Measurements from ENCODE around the gene TMEM74B. TPM values are rescaled to one million over a fixed set of nuclear protein-coding genes. Genes with fewer than 3 reads are reported as not detected.
"Not testable (repeated sequence)": the region's sequence is repeated elsewhere in the genome, so short reads cannot be mapped to it uniquely, and the experiment has no call there.

The TMEM74B gene
- total and polyA plus RNA-seq, 4 donors: 0.14 to 3.4 (median 0.59) TPM

GRCh38 chr20:1225263-1225782 lies 40.5 kb upstream of the TMEM74B start (continued):
- no peak for TF ChIP-seq HNF4A (conservative IDR thresholded peaks at IDR 0.05)
- TF ChIP-seq, protein P1, sequence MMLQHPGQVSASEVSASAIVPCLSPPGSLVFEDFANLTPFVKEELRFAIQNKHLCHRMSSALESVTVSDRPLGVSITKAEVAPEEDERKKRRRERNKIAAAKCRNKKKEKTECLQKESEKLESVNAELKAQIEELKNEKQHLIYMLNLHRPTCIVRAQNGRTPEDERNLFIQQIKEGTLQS (IDR thresholded peaks at IDR 0.05): no peak
- TF ChIP-seq RXRA (IDR thresholded peaks at IDR 0.05): no peak
- no peak for TF ChIP-seq EGR1 (IDR thresholded peaks at IDR 0.05; ENCODE audit: low read depth in 2 of 2)
- no peak for TF ChIP-seq YY1 (IDR thresholded peaks at IDR 0.05)
- TF ChIP-seq, protein P2, sequence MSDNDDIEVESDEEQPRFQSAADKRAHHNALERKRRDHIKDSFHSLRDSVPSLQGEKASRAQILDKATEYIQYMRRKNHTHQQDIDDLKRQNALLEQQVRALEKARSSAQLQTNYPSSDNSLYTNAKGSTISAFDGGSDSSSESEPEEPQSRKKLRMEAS (IDR thresholded peaks at IDR 0.05): no peak
- TF ChIP-seq GABPA (IDR thresholded peaks at IDR 0.05 in 1 of 2, conservative IDR thresholded peaks at IDR 0.05 in 1 of 2): no peak
- no peak for TF ChIP-seq RAD21 (IDR thresholded peaks at IDR 0.05)

DNA sequence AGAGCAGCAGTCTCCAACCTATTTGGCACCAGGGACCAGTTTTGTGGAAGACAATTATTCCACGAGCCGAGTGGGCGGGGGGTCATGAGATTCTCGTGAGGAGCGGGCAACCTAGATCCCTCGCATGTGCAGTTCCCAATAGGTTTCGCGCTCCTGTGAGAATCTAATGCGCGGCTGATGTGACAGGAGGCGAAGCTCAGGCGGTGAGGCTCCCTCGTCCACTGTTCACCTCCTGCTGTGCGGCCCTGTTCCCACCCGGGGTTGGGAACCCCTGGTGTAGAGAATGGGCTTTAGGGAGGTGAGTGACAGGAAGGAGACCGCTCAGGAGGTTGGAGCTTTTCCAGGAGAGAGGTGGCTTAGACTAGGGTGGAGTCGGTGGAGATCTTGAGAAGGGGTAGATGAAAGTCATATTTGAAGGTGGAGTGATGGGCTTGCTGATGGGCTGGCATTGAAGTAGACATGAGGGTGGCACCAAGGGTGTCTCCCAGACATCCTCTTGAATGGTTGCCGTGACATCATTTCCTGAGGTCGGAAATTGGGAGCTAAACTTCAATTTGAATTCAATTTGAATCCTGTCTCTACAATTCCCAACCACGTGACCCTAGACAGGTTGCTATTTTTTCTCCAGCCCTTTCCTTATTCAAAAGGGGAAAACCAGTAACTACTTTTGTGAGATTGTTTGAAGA lies 39.6 kb upstream of the TMEM74B start:
- H3K9me3 ChIP-seq (ENCODE audit: control insufficient read depth in 4 of 4, low read length in 3 of 4): no peaks in the 10 kb centered on the region
- H3K9ac ChIP-seq (ENCODE audit: low read depth in 1 of 2, low read length in 2 of 2): no peak overlapping the region
- H3K4me3 ChIP-seq (ENCODE audit: low read depth in 1 of 3, low read length in 3 of 3): no peak overlapping the region
- H3K36me3 ChIP-seq (ENCODE audit: control insufficient read depth in 4 of 4, insufficient read depth in 3 of 4, low read depth in 1 of 4, low read length in 3 of 4): no peaks in the 10 kb centered on the region
- TF ChIP-seq GABPA (IDR thresholded peaks at IDR 0.05 in 1 of 2, conservative IDR thresholded peaks at IDR 0.05 in 1 of 2): no peak
- TF ChIP-seq, protein P1 (IDR thresholded peaks at IDR 0.05): no peak
- TF ChIP-seq SP1 (IDR thresholded peaks at IDR 0.05): no peak
- TF ChIP-seq TAF1 (conservative IDR thresholded peaks at IDR 0.05): no peak
- TF ChIP-seq, protein P3, sequence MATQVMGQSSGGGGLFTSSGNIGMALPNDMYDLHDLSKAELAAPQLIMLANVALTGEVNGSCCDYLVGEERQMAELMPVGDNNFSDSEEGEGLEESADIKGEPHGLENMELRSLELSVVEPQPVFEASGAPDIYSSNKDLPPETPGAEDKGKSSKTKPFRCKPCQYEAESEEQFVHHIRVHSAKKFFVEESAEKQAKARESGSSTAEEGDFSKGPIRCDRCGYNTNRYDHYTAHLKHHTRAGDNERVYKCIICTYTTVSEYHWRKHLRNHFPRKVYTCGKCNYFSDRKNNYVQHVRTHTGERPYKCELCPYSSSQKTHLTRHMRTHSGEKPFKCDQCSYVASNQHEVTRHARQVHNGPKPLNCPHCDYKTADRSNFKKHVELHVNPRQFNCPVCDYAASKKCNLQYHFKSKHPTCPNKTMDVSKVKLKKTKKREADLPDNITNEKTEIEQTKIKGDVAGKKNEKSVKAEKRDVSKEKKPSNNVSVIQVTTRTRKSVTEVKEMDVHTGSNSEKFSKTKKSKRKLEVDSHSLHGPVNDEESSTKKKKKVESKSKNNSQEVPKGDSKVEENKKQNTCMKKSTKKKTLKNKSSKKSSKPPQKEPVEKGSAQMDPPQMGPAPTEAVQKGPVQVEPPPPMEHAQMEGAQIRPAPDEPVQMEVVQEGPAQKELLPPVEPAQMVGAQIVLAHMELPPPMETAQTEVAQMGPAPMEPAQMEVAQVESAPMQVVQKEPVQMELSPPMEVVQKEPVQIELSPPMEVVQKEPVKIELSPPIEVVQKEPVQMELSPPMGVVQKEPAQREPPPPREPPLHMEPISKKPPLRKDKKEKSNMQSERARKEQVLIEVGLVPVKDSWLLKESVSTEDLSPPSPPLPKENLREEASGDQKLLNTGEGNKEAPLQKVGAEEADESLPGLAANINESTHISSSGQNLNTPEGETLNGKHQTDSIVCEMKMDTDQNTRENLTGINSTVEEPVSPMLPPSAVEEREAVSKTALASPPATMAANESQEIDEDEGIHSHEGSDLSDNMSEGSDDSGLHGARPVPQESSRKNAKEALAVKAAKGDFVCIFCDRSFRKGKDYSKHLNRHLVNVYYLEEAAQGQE (IDR thresholded peaks at IDR 0.05): no peak
- TF ChIP-seq, protein P4, sequence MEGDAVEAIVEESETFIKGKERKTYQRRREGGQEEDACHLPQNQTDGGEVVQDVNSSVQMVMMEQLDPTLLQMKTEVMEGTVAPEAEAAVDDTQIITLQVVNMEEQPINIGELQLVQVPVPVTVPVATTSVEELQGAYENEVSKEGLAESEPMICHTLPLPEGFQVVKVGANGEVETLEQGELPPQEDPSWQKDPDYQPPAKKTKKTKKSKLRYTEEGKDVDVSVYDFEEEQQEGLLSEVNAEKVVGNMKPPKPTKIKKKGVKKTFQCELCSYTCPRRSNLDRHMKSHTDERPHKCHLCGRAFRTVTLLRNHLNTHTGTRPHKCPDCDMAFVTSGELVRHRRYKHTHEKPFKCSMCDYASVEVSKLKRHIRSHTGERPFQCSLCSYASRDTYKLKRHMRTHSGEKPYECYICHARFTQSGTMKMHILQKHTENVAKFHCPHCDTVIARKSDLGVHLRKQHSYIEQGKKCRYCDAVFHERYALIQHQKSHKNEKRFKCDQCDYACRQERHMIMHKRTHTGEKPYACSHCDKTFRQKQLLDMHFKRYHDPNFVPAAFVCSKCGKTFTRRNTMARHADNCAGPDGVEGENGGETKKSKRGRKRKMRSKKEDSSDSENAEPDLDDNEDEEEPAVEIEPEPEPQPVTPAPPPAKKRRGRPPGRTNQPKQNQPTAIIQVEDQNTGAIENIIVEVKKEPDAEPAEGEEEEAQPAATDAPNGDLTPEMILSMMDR (IDR thresholded peaks at IDR 0.05; ENCODE audit: low read depth, low read length, missing input control): no peak
- TF ChIP-seq, protein P2 (IDR thresholded peaks at IDR 0.05): no peak
- TF ChIP-seq, protein P5, sequence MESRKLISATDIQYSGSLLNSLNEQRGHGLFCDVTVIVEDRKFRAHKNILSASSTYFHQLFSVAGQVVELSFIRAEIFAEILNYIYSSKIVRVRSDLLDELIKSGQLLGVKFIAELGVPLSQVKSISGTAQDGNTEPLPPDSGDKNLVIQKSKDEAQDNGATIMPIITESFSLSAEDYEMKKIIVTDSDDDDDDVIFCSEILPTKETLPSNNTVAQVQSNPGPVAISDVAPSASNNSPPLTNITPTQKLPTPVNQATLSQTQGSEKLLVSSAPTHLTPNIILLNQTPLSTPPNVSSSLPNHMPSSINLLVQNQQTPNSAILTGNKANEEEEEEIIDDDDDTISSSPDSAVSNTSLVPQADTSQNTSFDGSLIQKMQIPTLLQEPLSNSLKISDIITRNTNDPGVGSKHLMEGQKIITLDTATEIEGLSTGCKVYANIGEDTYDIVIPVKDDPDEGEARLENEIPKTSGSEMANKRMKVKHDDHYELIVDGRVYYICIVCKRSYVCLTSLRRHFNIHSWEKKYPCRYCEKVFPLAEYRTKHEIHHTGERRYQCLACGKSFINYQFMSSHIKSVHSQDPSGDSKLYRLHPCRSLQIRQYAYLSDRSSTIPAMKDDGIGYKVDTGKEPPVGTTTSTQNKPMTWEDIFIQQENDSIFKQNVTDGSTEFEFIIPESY (IDR thresholded peaks at IDR 0.05): no peak
- no peak for TF ChIP-seq YY1 (IDR thresholded peaks at IDR 0.05)
- TF ChIP-seq JUND (IDR thresholded peaks at IDR 0.05): no peak
- no peak for TF ChIP-seq EGR1 (IDR thresholded peaks at IDR 0.05; ENCODE audit: low read depth in 2 of 2)
- TF ChIP-seq HNF4G (IDR thresholded peaks at IDR 0.05): no peak
- TF ChIP-seq RXRA (IDR thresholded peaks at IDR 0.05): no peak
- no peak for TF ChIP-seq HNF4A (conservative IDR thresholded peaks at IDR 0.05)
- no peak overlapping the region for H3K27ac ChIP-seq (ENCODE audit: low read depth in 1 of 2, low read length in 2 of 2)
- 86% methylated on average over 20 of the region's 20 CpGs for WGBS
- DNase-seq (ENCODE audit: low spot score): no peak
- H3K27me3 ChIP-seq (ENCODE audit: control insufficient read depth in 4 of 4, insufficient read depth in 4 of 4, low read length in 3 of 4): peaks cover 0 to 3% (median 0%) of the 10 kb centered on the region in 4 donors
- peaks cover 3 to 10% (median 7%) of the 10 kb centered on the region in 4 donors for H3K4me1 ChIP-seq (ENCODE audit: control insufficient read depth in 4 of 4, insufficient read depth in 4 of 4, low read length in 3 of 4)

- not testable (repeated sequence) for H3K4me1 ChIP-seq (ENCODE audit: control insufficient read depth in 4 of 4, insufficient read depth in 4 of 4, low read length in 3 of 4)
Measured at GRCh38 chr20:1222750-1223149, 38.0 kb upstream of the TMEM74B start.

More at GRCh38 chr20:1222750-1223149, 38.0 kb upstream of the TMEM74B start:
- H3K27me3 ChIP-seq (ENCODE audit: control insufficient read depth in 4 of 4, insufficient read depth in 4 of 4, low read length in 3 of 4); H3K36me3 ChIP-seq (ENCODE audit: control insufficient read depth in 4 of 4, insufficient read depth in 3 of 4, low read depth in 1 of 4, low read length in 3 of 4); H3K27ac ChIP-seq (ENCODE audit: low read depth in 1 of 2, low read length in 2 of 2); H3K9me3 ChIP-seq (ENCODE audit: control insufficient read depth in 4 of 4, low read length in 3 of 4); H3K9ac ChIP-seq (ENCODE audit: low read depth in 1 of 2, low read length in 2 of 2); DNase-seq (ENCODE audit: low spot score); H3K4me3 ChIP-seq (ENCODE audit: low read depth in 1 of 3, low read length in 3 of 3): not testable (repeated sequence)
- 93% methylated on average over 4 of the region's 4 CpGs for WGBS

Measured in liver (tissue), 9 donors.